ENCODE data around the gene CD40. TPM values are rescaled to one million over a fixed set of nuclear protein-coding genes. Genes with fewer than 3 reads are reported as not detected.

Gene CD40
- total RNA-seq, result 1.7 and 3.2 TPM in 2 replicates

- intact Hi-C loops (cut with micrococcal nuclease), result loop anchor here (1.0 kb wide), 2 partner anchors 28 to 96 kb away; no protein-coding TSS in a partner anchor
These were observed at the start of gene CD40 for GRCh38 chr20:46117704-46118467. CD40 (plus strand) TSS chr20:46118314; CDS start chr20:46118344, 30 bp downstream.

- intact Hi-C loops (cut with micrococcal nuclease), result no loop called here
These were observed 47.8 kb upstream of the CD40 start for GRCh38 chr20:46070215-46070900.

- intact Hi-C loops (cut with micrococcal nuclease), result no loop called here
These were observed 46.5 kb upstream of the CD40 start for GRCh38 chr20:46071573-46071972.

- intact Hi-C loops (cut with micrococcal nuclease), result no loop called here
These were observed 45.1 kb upstream of the CD40 start for GRCh38 chr20:46073024-46073423.

GRCh38 chr20:46073443-46073842 is 44.7 kb upstream of the CD40 start:
- intact Hi-C loops (cut with micrococcal nuclease), result no loop called here

- intact Hi-C loops (cut with micrococcal nuclease), result no loop called here
These were observed 44.1 kb upstream of the CD40 start for GRCh38 chr20:46074006-46074405.

GRCh38 chr20:46076806-46077205 is 41.3 kb upstream of the CD40 start:
- intact Hi-C loops (cut with micrococcal nuclease), result no loop called here

GRCh38 chr20:46077642-46078305 is 40.3 kb upstream of the CD40 start:
- intact Hi-C loops (cut with micrococcal nuclease), result no loop called here

GRCh38 chr20:46078954-46079353 is 39.2 kb upstream of the CD40 start:
- intact Hi-C loops (cut with micrococcal nuclease), result no loop called here

- intact Hi-C loops (cut with micrococcal nuclease), result no loop called here
These were observed 37.0 kb upstream of the CD40 start for GRCh38 chr20:46081074-46081473.

GRCh38 chr20:46083101-46083500 is 35.0 kb upstream of the CD40 start:
- intact Hi-C loops (cut with micrococcal nuclease), result no loop called here

GRCh38 chr20:46083531-46084061 is 34.5 kb upstream of the CD40 start:
- intact Hi-C loops (cut with micrococcal nuclease), result no loop called here

- intact Hi-C loops (cut with micrococcal nuclease), result no loop called here
These were observed 33.3 kb upstream of the CD40 start for GRCh38 chr20:46084805-46085178.

GRCh38 chr20:46085179-46085851 is 32.8 kb upstream of the CD40 start:
- intact Hi-C loops (cut with micrococcal nuclease), result no loop called here

- intact Hi-C loops (cut with micrococcal nuclease), result loop anchor here (2.0 kb wide), 1 partner anchor 72 kb away; no protein-coding TSS in a partner anchor
These were observed 31.0 kb upstream of the CD40 start for GRCh38 chr20:46087161-46087560.

GRCh38 chr20:46088409-46089166 is 29.5 kb upstream of the CD40 start:
- intact Hi-C loops (cut with micrococcal nuclease), result loop anchor here (1.0 to 2.0 kb wide), 8 partner anchors 24 to 601 kb away; partner anchors contain the start of genes DNTTIP1, TP53RK, UBE2C and WFDC3

- intact Hi-C loops (cut with micrococcal nuclease), result loop anchor here (1.0 to 2.0 kb wide), 8 partner anchors 24 to 600 kb away; partner anchors contain the start of genes DNTTIP1, TP53RK, UBE2C and WFDC3
These were observed 29.0 kb upstream of the CD40 start for GRCh38 chr20:46089167-46089416.

GRCh38 chr20:46089417-46090388 is 28.4 kb upstream of the CD40 start, which contains the start of gene NCOA5:
NCOA5 (minus strand) TSS chr20:46089962; CDS start chr20:46079424, 10,538 bp downstream.
- intact Hi-C loops (cut with micrococcal nuclease), result loop anchor here (1.0 to 2.0 kb wide), 11 partner anchors 25 to 600 kb away; partner anchors contain the start of genes CD40, DNTTIP1, ELMO2 and TP53RK
